Ovary (tissue), 9 donors: ENCODE measurements around the gene VPS13C. TPM values are rescaled to one million over a fixed set of nuclear protein-coding genes. Genes with fewer than 3 reads are reported as not detected.

Source experiments
- DNase-seq, 5 donors: peaks; one replicate each; pipeline ENCODE4 v3.0.0-alpha.2; 2019 to 2020
- H3K27ac ChIP-seq, 2 donors: fragments of 200-600 bp; one replicate each; pipeline versions ENCODE4 v1.5.1 to v1.8.0; 2019 to 2022
- H3K27me3 ChIP-seq: fragments of 200-600 bp; one replicate; pipeline ENCODE4 v1.8.0; 2022
- H3K36me3 ChIP-seq: fragments of 200-600 bp; sonication (generic); one replicate; pipeline ENCODE4 v1.5.1; 2019
- H3K4me1 ChIP-seq: one replicate; pipeline ENCODE4 v1.8.1; 2013; ENCODE audit warnings: mild to moderate bottlenecking, moderate library complexity; ENCODE audit not compliant: insufficient read depth
- H3K4me3 ChIP-seq: fragments of 200-600 bp; sonication (generic); one replicate; pipeline ENCODE4 v1.5.1; 2017
- H3K9me3 ChIP-seq, 2 donors: fragments of 200-600 bp in 1 of 2; sonication (generic) in 1 of 2; one replicate each; pipeline versions ENCODE4 v1.5.1 to v1.8.1; 2013 to 2019; ENCODE audit warnings: mild to moderate bottlenecking in 1 of 2, moderate library complexity in 1 of 2
- EP300 ChIP-seq: sonication (generic); formaldehyde crosslinking; IDR thresholded peaks from one replicate; pipeline ENCODE4 v1.6.1; 2017; ENCODE audit warnings: antibody characterized with exemption
- POLR2A ChIP-seq: fragments of 450-650 bp; IDR thresholded peaks from one replicate; pipeline ENCODE4 v1.6.1; 2017; ENCODE audit warnings: antibody characterized with exemption, mild to moderate bottlenecking, moderate library complexity
- whole genome bisulfite sequencing, 3 donors: extraction: QIAGEN DNeasy Blood & Tissue Kit in 1 of 3; methylation state at CpG; one replicate each; pipeline versions ENCODE4 v1.1.5 to v1.1.7; 2013 to 2017; 5-methylcytosine and 5-hydroxymethylcytosine counted together
- intact Hi-C, 4 donors: fragments of 100-400 bp; cut with DNase I; formaldehyde crosslinking; loops; one replicate each; pipeline versions ENCODE4 v1.11.0 to v1.15.1; 2022 to 2023
- polyA plus RNA-seq, 2 donors: library from polyadenylated mRNA; stranded (reverse); fragments of 200-250 nt in 1 of 2; fragments of 350-450 nt in 1 of 2; fragmentation: Illumina TruSeq in 1 of 2; extraction: RNeasy Lipid Tissue Mini Kit (QIAGEN cat#74804) in 1 of 2; gene quantifications; one replicate each; pipeline ENCODE4 v1.2.3, GENCODE V29; 2013 to 2014
- total RNA-seq, 7 donors: library from RNA; depleted of rRNA in 2 of 7; stranded (reverse); fragments of >200 nt in 2 of 7; fragmentation: NEBNext Ultra II Directional in 3 of 7; extraction: Animal tissue kit (Norgen Biotek cat#: 25700) in 3 of 7; gene quantifications; one replicate each; pipeline versions ENCODE4 v1.1.0 to v1.2.4, GENCODE V29; 2016 to 2023
- TF ChIP-seq, protein P1 (sequence below), 3 donors: fragments of 450-650 bp in 2 of 3; fragments of 200-600 bp in 1 of 3; IDR thresholded peaks; one replicate each; pipeline versions ENCODE4 v1.5.1 to v1.8.0; 2016 to 2022; ENCODE audit warnings: antibody characterized with exemption in 3 of 3, mild to moderate bottlenecking in 1 of 3
- donor health status: DM: no; HTN: no; CAD: no; lungs with moderate emphysema.
- donor health status: DM: no; HTN: no; CAD: no.
- donor health status: Bipolar disorder and iron deficiency.
- donor health status: DM: yes; HTN: yes; CAD: no.
- donor health status: DM: no; HTN: no; CAD: no.
- donor health status: DM: yes; HTN: yes; CAD: no.

The VPS13C gene
- total and polyA plus RNA-seq, 9 donors = 19.4 to 78.1 (median 68.4) TPM

DNA sequence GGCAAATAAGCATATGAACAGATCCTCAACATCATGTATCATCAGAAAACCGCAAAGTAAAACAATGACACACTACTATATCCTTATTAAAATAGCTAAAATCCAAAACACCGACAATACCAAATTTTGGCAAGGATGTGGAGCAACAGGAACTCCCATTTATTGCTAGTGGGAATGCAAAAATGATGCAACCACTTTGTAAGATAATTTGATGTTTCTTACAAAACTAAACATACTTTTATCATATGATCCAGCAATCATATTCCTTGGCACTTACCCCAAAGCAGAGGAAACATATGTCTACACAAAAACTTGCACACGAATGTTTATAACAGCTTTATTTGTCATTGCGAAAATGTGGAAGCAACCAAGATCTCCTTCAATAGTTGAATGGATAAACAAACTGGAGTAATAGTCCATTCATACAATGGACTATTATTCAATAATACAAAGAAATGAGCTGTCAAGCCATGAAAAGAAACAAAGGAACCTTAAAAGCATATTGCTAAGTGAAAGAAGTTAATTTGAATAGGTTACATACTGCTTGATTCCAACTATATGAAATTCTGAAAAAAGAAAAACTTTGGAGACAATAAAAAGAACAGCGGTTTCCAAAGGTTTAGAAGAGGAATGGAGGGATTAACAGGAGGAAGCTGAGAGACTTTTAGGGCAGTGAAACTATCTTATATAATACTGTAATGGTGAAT, 172.0 kb downstream of the VPS13C start:
- H3K27me3 ChIP-seq = no peaks in the 10 kb centered on the region
- H3K27ac ChIP-seq = no peak overlapping the region
- DNase-seq = no peak
- TF ChIP-seq POLR2A (no peak), EP300 (no peak)
- TF ChIP-seq, protein P1, sequence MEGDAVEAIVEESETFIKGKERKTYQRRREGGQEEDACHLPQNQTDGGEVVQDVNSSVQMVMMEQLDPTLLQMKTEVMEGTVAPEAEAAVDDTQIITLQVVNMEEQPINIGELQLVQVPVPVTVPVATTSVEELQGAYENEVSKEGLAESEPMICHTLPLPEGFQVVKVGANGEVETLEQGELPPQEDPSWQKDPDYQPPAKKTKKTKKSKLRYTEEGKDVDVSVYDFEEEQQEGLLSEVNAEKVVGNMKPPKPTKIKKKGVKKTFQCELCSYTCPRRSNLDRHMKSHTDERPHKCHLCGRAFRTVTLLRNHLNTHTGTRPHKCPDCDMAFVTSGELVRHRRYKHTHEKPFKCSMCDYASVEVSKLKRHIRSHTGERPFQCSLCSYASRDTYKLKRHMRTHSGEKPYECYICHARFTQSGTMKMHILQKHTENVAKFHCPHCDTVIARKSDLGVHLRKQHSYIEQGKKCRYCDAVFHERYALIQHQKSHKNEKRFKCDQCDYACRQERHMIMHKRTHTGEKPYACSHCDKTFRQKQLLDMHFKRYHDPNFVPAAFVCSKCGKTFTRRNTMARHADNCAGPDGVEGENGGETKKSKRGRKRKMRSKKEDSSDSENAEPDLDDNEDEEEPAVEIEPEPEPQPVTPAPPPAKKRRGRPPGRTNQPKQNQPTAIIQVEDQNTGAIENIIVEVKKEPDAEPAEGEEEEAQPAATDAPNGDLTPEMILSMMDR (IDR thresholded peaks at IDR 0.05) = no peak
- intact Hi-C loops = no loop called here
- H3K36me3 ChIP-seq = no peaks in the 10 kb centered on the region
- H3K4me1 ChIP-seq = no peaks in the 10 kb centered on the region
- no peak overlapping the region for H3K4me3 ChIP-seq
- 93 to 95% (median 94%) methylated on average over 5 of the region's 5 CpGs for WGBS, 3 donors
- peaks cover 0 to 3% of the 10 kb centered on the region in 2 donors for H3K9me3 ChIP-seq

DNA sequence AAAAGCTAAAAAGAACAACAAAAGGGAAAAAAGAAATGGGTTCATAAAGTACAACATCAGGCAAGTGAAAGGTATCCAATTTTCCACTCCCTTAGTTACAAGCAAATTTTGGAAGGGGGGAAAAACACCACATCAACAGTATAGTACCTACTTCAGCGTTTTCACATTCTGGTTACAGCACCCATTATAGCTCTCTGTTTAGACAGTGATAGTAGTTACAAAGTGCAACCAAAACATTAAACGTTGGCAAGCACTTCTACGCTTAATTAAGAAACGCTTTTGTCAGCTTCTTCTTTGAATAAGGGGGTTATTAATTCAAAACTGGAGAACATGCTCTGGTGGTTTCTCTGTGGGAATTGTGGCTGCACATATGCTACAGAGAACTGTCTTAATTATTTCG, 180.2 kb downstream of the VPS13C start:
- TF ChIP-seq EP300 (no peak), POLR2A (no peak)
- TF ChIP-seq, protein P1 (IDR thresholded peaks at IDR 0.05) = no peak
- WGBS, 3 donors = 60 to 78% (median 71%) methylated on average over 5 of the region's 5 CpGs
- Histone ChIP-seq H3K4me1 (no peaks in the 10 kb centered on the region), H3K36me3 (no peaks in the 10 kb centered on the region), H3K9me3 (no peaks in the 10 kb centered on the region), H3K27me3 (no peaks in the 10 kb centered on the region), H3K27ac (no peak overlapping the region), H3K4me3 (no peak overlapping the region)
- intact Hi-C loops = no loop called here
- no peak for DNase-seq

DNA sequence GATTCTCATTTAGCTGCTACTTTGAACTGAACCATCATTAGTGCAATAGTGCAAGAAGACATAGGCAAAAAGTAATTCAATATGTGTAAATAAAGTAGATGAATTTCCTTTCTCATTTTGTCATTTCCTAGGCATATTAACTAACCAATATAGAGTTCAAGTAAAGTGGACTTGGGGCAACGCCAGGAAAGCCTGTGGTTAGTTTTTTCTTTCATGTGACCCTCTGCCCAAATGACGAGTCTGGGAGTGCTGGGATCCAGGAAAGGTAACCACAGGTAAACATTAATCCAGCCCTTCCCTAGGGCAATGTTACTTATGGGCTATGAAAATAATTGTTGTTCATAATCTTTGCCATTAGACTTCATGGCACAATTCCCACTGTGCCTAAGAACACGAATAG, 181.0 kb downstream of the VPS13C start:
- Histone ChIP-seq H3K36me3 (no peaks in the 10 kb centered on the region), H3K27me3 (no peaks in the 10 kb centered on the region), H3K4me3 (no peak overlapping the region), H3K4me1 (no peaks in the 10 kb centered on the region), H3K27ac (no peak overlapping the region), H3K9me3 (no peaks in the 10 kb centered on the region)
- TF ChIP-seq EP300 (no peak), POLR2A (no peak)
- TF ChIP-seq, protein P1 (IDR thresholded peaks at IDR 0.05) = no peak
- DNase-seq = no peak
- 89 to 95% (median 89%) methylated on average over 3 of the region's 3 CpGs for WGBS, 3 donors
- intact Hi-C loops = no loop called here

DNA sequence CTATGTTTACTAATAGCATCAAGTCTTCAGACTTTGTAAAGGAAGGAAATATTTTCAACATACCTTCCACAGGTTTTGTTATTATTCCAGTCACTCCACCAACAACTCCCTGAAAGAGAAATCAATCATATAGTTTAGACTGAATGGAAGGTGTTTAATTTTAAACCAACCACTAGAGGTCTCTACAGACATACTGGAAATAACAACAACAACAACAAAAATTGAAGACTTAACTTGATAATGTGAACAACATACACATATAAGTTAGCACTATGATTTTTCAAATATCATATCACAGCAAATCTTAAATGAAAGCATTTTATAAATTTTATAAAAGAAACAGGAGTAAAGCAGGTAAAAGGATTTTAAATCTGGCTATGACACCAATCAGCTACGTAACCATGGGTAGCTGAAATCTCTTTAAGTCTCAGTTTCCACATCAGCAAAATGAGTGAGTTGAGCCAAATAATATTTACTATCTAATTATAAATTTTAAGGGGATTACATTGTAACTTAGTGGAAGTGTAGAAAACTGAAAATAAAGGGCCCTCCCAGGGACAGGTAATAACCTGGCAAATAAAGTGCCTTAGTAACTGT, 188.2 kb downstream of the VPS13C start:
- no peak overlapping the region for H3K27ac ChIP-seq
- WGBS, 3 donors = 97 to 100% (median 98%) methylated on average over 1 of the region's 1 CpG
- intact Hi-C loops = no loop called here

More for the DNA sequence above, 188.2 kb downstream of the VPS13C start:
- H3K9me3 ChIP-seq = no peaks in the 10 kb centered on the region
- H3K27me3 ChIP-seq = no peaks in the 10 kb centered on the region
- H3K4me1 ChIP-seq = no peaks in the 10 kb centered on the region
- TF ChIP-seq POLR2A (no peak), EP300 (no peak)
- TF ChIP-seq, protein P1 (IDR thresholded peaks at IDR 0.05) = no peak
- H3K4me3 ChIP-seq = no peak overlapping the region
- DNase-seq = no peak
- H3K36me3 ChIP-seq = no peaks in the 10 kb centered on the region
